A549 (cell line): ENCODE results near the gene NXPH2. TPM values are rescaled to one million over a fixed set of nuclear protein-coding genes. Genes with fewer than 3 reads are reported as not detected.
A peak's percentile ranks its signal among the peaks of the same experiment; 100 is the strongest.

Source experiments
- ATAC-seq, 2 experiments: fragments of 200-7000 bp in 1 of 2; fragments of >200 bp in 1 of 2; cut with Nextera tagmentation in 1 of 2; cut with Tn5 transposase in 1 of 2; 3 replicates each; pipeline versions ENCODE4 v1.8.0 to v1.9.1; 2018 to 2020; ENCODE audit warnings: mild to moderate bottlenecking in 1 of 2, moderate library complexity in 1 of 2
- CTCF ChIA-PET: fragments of 300-600 bp; sonication (Branson Sonifier 250); formaldehyde crosslinking; extraction: SDS; loops from one replicate; lab custom pipeline; 2021; ENCODE audit warnings: antibody characterized with exemption, inconsistent platforms; lab: Yijun Ruan, JAX
- POLR2A ChIA-PET: fragments of 350-600 bp; formaldehyde crosslinking; extraction: SDS; loops from one replicate; lab custom pipeline; 2021; ENCODE audit warnings: antibody characterized with exemption, inconsistent platforms; lab: Yijun Ruan, JAX
- DNase-seq, 2 experiments: peaks; one replicate each; pipeline versions ENCODE4 v3.0.0 to v3.0.0-alpha.2; 2011 to 2016; ENCODE audit warnings: low read depth in 1 of 2, low spot score in 1 of 2
- FAIRE-seq: peaks from 2 replicates; lab custom pipeline; 2011; peaks lifted over from hg19 to GRCh38; lab: Jason Lieb, UNC
- H3K27ac ChIP-seq, 2 experiments: fragments of >200 bp; sonication (Bioruptor Twin); formaldehyde crosslinking; 3 replicates each; pipeline ENCODE4 v1.5.1; 2016 to 2017
- H3K4me1 ChIP-seq: fragments of >200 bp; sonication (Bioruptor Twin); formaldehyde crosslinking; 3 replicates; pipeline ENCODE4 v1.6.1; 2016
- H3K4me2 ChIP-seq: fragments of >200 bp; sonication (Bioruptor Twin); formaldehyde crosslinking; 3 replicates; pipeline ENCODE4 v1.6.1; 2016
- H3K4me3 ChIP-seq: fragments of >200 bp; sonication (Bioruptor Twin); formaldehyde crosslinking; 3 replicates; pipeline ENCODE4 v1.5.1; 2016
- H3K9me3 ChIP-seq: fragments of >200 bp; sonication (Bioruptor Twin); formaldehyde crosslinking; 3 replicates; pipeline ENCODE4 v1.6.1; 2016
- ATOH8 ChIP-seq: fragments of 250-450 bp; sonication (Bioruptor Pico); IDR thresholded peaks from 2 replicates; pipeline ENCODE4 v1.5.0; 2020; ENCODE audit warnings: low read depth, mild to moderate bottlenecking, moderate library complexity
- CBX2 ChIP-seq: fragments of 200-600 bp; sonication (generic); IDR thresholded peaks from 2 replicates; pipeline ENCODE4 v1.6.1; 2016; ENCODE audit warnings: low read depth, mild to moderate bottlenecking, borderline replicate concordance
- CBX8 ChIP-seq: fragments of 200-600 bp; sonication (generic); IDR thresholded peaks from 2 replicates; pipeline ENCODE4 v1.6.1; 2016
- ESRRA ChIP-seq: fragments of 150-350 bp; IDR thresholded peaks from 2 replicates; pipeline ENCODE4 v1.6.1; 2014; ENCODE audit warnings: mild to moderate bottlenecking, low read length, borderline replicate concordance
- FOSB ChIP-seq: fragments of 250-450 bp; sonication (Bioruptor Pico); IDR thresholded peaks from 2 replicates; pipeline ENCODE4 v1.5.0; 2020; ENCODE audit warnings: mild to moderate bottlenecking, moderate library complexity
- GATA3 ChIP-seq: IDR thresholded peaks from 2 replicates; pipeline ENCODE4 v1.6.1; 2012; ENCODE audit warnings: borderline replicate concordance
- HEYL ChIP-seq: fragments of 250-450 bp; sonication (Bioruptor Pico); IDR thresholded peaks from 2 replicates; pipeline ENCODE4 v1.8.0; 2021; ENCODE audit warnings: mild to moderate bottlenecking, moderate library complexity
- HMGXB4 ChIP-seq: fragments of 250-450 bp; sonication (Bioruptor Pico); IDR thresholded peaks from 2 replicates; pipeline ENCODE4 v1.5.0; 2021; ENCODE audit warnings: mild to moderate bottlenecking, moderate library complexity, borderline replicate concordance
- JUNB ChIP-seq: fragments of >200 bp; sonication (Bioruptor Twin); formaldehyde crosslinking; IDR thresholded peaks from 2 replicates; pipeline ENCODE4 v1.6.1; 2016
- KDM5A ChIP-seq: fragments of 200-600 bp; sonication (generic); IDR thresholded peaks from 2 replicates; pipeline ENCODE4 v1.6.1; 2016; ENCODE audit warnings: antibody characterized with exemption, mild to moderate bottlenecking
- PHF8 ChIP-seq: fragments of 200-600 bp; sonication (generic); IDR thresholded peaks from 2 replicates; pipeline ENCODE4 v1.6.1; 2016; ENCODE audit warnings: low read depth, mild to moderate bottlenecking, antibody characterized with exemption, moderate library complexity, borderline replicate concordance
- POLR2A ChIP-seq: IDR thresholded peaks from 2 replicates; pipeline ENCODE4 v1.6.1; 2012; ENCODE audit warnings: mild to moderate bottlenecking, low read length
- POLR2AphosphoS2 ChIP-seq: conservative IDR thresholded peaks from 2 replicates; pipeline ENCODE4 v1.6.1; 2012; ENCODE audit warnings: low read length, improper control_type of control experiment, inconsistent platforms
- RAD21 ChIP-seq, 2 experiments: fragments of >200 bp in 1 of 2; sonication (Bioruptor Twin) in 1 of 2; formaldehyde crosslinking in 1 of 2; IDR thresholded peaks in 1 of 2; conservative IDR thresholded peaks in 1 of 2; 2 replicates in 1 of 2; 3 replicates in 1 of 2; pipeline ENCODE4 v1.6.1; 2012 to 2018; ENCODE audit warnings: inconsistent platforms in 1 of 2
- RARB ChIP-seq: fragments of 250-450 bp; sonication (Bioruptor Pico); IDR thresholded peaks from 2 replicates; pipeline ENCODE4 v1.8.0; 2021; ENCODE audit warnings: mild to moderate bottlenecking, moderate library complexity
- RNF2 ChIP-seq: fragments of 200-600 bp; sonication (generic); IDR thresholded peaks from 2 replicates; pipeline ENCODE4 v1.6.1; 2016; ENCODE audit warnings: low read depth, mild to moderate bottlenecking, antibody characterized with exemption, moderate library complexity, borderline replicate concordance
- SMC3 ChIP-seq: fragments of >200 bp; sonication (Bioruptor Twin); formaldehyde crosslinking; IDR thresholded peaks from 3 replicates; pipeline ENCODE4 v1.6.1; 2018; ENCODE audit warnings: inconsistent platforms
- TFCP2L1 ChIP-seq: fragments of 250-450 bp; sonication (Bioruptor Pico); IDR thresholded peaks from 2 replicates; pipeline ENCODE4 v1.5.0; 2021; ENCODE audit warnings: mild to moderate bottlenecking
- ZNF302 ChIP-seq: fragments of 250-450 bp; sonication (Bioruptor Pico); IDR thresholded peaks from 2 replicates; pipeline ENCODE4 v1.9.0; 2021; ENCODE audit warnings: inconsistent platforms, mild to moderate bottlenecking, moderate library complexity
- ZSCAN20 ChIP-seq: fragments of 250-450 bp; sonication (Bioruptor Pico); IDR thresholded peaks from 2 replicates; pipeline ENCODE4 v1.8.0; 2022; ENCODE audit warnings: mild to moderate bottlenecking, moderate library complexity
- WGBS: methylation state at CpG from one replicate; pipeline ENCODE4 v1.1.6; 2017; ENCODE audit errors: missing lambda C conversion rate; 5-methylcytosine and 5-hydroxymethylcytosine counted together
- polyA plus RNA-seq, 4 experiments: library from polyadenylated mRNA; depleted of rRNA in 3 of 4; stranded (reverse); fragments of >200 nt; fragmentation: RNase III in 1 of 4; extraction: RNeasy Plus Mini Kit Qiagen cat#74134 plus additional on column Dnase treatment in 1 of 4; gene quantifications; 2 replicates in 3 of 4; 3 replicates in 1 of 4; pipeline ENCODE4 v1.2.3, GENCODE V29; 2011 to 2017
- TF ChIP-seq, protein P1 (sequence below): fragments of 150-350 bp; IDR thresholded peaks from 2 replicates; pipeline ENCODE4 v1.6.1; 2014; ENCODE audit warnings: low read depth, mild to moderate bottlenecking, low read length
- TF ChIP-seq, protein P2 (sequence below): fragments of 450-650 bp; IDR thresholded peaks from 2 replicates; pipeline ENCODE4 v1.6.1; 2014; ENCODE audit warnings: antibody characterized with exemption

The NXPH2 gene
- polyA plus RNA-seq, 2 of the 4 experiments (the other 2 are of a cell fraction), result not detected

GRCh38 chr2:138716183-138716582, 64.0 kb downstream of the NXPH2 start (continued):
- 0 out of 3 replicates have a peak, but pooled peaks have one; percentile 11 for TF ChIP-seq SMC3
- no peak for TF ChIP-seq HMGXB4
- peak; percentile 22 to 27; a peak in 2 of 5 replicates for TF ChIP-seq RAD21 (conservative IDR thresholded peaks at IDR 0.05 in 1 of 2, IDR thresholded peaks at IDR 0.05 in 1 of 2)

DNA sequence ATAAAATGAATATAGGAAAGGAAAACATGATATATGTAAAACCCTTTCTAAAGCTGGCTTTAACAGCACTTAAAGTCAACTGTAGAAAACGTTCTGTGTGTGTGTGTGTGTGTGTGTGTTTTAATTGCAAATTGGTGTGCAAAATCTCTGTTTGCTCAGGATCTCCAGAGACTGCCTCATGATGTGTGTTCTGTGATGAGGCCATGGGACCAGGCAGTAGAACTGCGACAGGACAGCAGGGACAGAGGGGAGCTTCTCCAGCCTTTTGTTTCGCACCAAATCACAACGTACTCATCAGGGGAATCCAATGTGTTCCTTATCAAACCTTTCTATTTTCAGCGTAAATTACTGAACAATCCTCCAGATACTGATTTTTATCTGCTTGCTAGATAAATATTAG, 66.7 kb downstream of the NXPH2 start:
- no peak for TF ChIP-seq FOSB (CRISPR knock-in tag)
- H3K4me1 ChIP-seq, result no peaks in the 10 kb centered on the region
- ATAC-seq, result no peak
- CTCF ChIA-PET, result interaction anchor here (1.0 kb wide), 1 partner anchor 20 kb away, joined by 3 read pairs; no protein-coding TSS in a partner anchor
- no peak overlapping the region for H3K4me2 ChIP-seq
- DNase-seq, result no peak
- 66% methylated on average over 5 of the region's 5 CpGs for WGBS
- no peaks in the 10 kb centered on the region for H3K9me3 ChIP-seq
- no peak overlapping the region for H3K27ac ChIP-seq
- FAIRE-seq, result no peak
- POLR2A ChIA-PET, result no interaction called here
- no peak overlapping the region for H3K4me3 ChIP-seq

GRCh38 chr2:138713069-138713496, 67.1 kb downstream of the NXPH2 start:
- Histone ChIP-seq H3K9me3 (no peaks in the 10 kb centered on the region), H3K4me2 (no peak overlapping the region), H3K4me3 (no peak overlapping the region), H3K4me1 (no peaks in the 10 kb centered on the region), H3K27ac (no peak overlapping the region)
- WGBS, result 45% methylated on average over 5 of the region's 5 CpGs
- CTCF ChIA-PET, result interaction anchor here (1.0 kb wide), 1 partner anchor 20 kb away, joined by 3 read pairs; no protein-coding TSS in a partner anchor
- no peak for DNase-seq
- TF ChIP-seq PHF8, result no peak
- TF ChIP-seq GATA3, result no peak
- no peak for TF ChIP-seq HEYL (CRISPR knock-in tag)
- TF ChIP-seq ATOH8 (CRISPR knock-in tag), result no peak
- TF ChIP-seq TFCP2L1, result no peak
- TF ChIP-seq ZSCAN20 (CRISPR knock-in tag), result no peak
- TF ChIP-seq ZNF302 (CRISPR knock-in tag), result no peak
- no peak for TF ChIP-seq RNF2
- TF ChIP-seq JUNB, result no peak
- TF ChIP-seq RAD21 (conservative IDR thresholded peaks at IDR 0.05 in 1 of 2, IDR thresholded peaks at IDR 0.05 in 1 of 2), result no peak
- TF ChIP-seq, protein P1, sequence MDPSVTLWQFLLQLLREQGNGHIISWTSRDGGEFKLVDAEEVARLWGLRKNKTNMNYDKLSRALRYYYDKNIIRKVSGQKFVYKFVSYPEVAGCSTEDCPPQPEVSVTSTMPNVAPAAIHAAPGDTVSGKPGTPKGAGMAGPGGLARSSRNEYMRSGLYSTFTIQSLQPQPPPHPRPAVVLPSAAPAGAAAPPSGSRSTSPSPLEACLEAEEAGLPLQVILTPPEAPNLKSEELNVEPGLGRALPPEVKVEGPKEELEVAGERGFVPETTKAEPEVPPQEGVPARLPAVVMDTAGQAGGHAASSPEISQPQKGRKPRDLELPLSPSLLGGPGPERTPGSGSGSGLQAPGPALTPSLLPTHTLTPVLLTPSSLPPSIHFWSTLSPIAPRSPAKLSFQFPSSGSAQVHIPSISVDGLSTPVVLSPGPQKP, result no peak
- no peak for TF ChIP-seq RARB (CRISPR knock-in tag)
- TF ChIP-seq ESRRA, result no peak
- TF ChIP-seq POLR2AphosphoS2, result no peak
- TF ChIP-seq HMGXB4, result no peak
- TF ChIP-seq CBX2, result no peak
- TF ChIP-seq, protein P2, sequence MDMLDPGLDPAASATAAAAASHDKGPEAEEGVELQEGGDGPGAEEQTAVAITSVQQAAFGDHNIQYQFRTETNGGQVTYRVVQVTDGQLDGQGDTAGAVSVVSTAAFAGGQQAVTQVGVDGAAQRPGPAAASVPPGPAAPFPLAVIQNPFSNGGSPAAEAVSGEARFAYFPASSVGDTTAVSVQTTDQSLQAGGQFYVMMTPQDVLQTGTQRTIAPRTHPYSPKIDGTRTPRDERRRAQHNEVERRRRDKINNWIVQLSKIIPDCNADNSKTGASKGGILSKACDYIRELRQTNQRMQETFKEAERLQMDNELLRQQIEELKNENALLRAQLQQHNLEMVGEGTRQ, result no peak
- TF ChIP-seq KDM5A, result no peak
- TF ChIP-seq CBX8, result no peak
- no peak for TF ChIP-seq POLR2A
- POLR2A ChIA-PET, result no interaction called here
- ATAC-seq, result no peak
- no peak for FAIRE-seq
